Measurements from ENCODE around the gene SPDYA. TPM values are rescaled to one million over a fixed set of nuclear protein-coding genes. Genes with fewer than 3 reads are reported as not detected.
A peak's percentile ranks its signal among the peaks of the same experiment; 100 is the strongest.

The SPDYA gene
- total and polyA plus RNA-seq, 2 of the 13 experiments (the other 11 are each of a cell fraction or from before 2014, with no cell fraction given), result 0.32 to 0.75 TPM

DNA sequence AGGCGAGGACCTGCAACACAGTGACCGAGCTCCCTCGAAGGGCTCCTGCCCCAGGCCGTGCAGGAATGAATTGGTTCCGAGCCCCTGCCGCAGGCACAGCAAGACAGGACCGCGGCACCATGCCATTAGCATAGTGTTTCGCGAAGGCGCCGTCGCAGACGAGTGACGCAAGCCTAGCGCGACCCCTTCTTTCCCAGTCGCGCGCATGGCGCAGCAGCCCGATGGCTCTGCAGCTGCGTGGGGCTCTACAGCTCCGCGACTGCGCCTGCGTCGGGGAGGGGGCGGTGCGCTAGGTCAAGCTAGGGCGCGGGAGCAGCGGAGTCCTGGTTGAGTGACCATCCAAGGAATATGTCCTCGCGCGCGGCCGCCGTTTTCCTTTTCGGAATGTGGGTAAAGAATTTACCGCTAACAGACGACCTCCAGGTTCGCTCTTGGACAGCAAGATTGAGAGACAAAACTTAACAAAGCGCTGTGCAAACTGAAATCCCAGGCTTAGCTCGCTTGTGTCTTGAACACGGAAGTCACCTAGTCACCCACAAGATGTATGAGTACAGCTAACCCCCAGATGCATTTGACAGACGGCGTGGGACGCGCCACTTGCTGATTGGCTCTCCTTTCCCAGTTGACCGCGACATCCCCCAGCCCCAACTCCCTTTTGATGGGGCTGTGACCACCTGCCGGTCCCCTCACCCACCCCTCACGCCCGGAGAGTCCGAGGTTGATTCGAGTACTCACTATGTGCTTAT, 59.7 kb downstream of the SPDYA start, which contains the start of gene TRMT61B (continued):
- TF ChIP-seq RCOR2 (CRISPR knock-in tag; IDR thresholded peaks at IDR 0.05) (peak; percentile 61), FOXO1 (CRISPR knock-in tag; IDR thresholded peaks at IDR 0.05) (peak; percentile 94), ZNF235 (CRISPR knock-in tag; IDR thresholded peaks at IDR 0.05; ENCODE audit: borderline replicate concordance) (peak; percentile 86; the same call in 1 of the 2 replicates), RFXAP (CRISPR knock-in tag; IDR thresholded peaks at IDR 0.05; ENCODE audit: borderline replicate concordance) (peak; percentile 92), THAP11 (CRISPR knock-in tag; IDR thresholded peaks at IDR 0.05) (peak; percentile 96), MXI1 (IDR thresholded peaks at IDR 0.05; ENCODE audit: borderline replicate concordance, low read depth, low read length) (peak; percentile 99), RXRB (CRISPR knock-in tag; IDR thresholded peaks at IDR 0.05; ENCODE audit: borderline replicate concordance) (peak; percentile 88), HOXA9 (CRISPR knock-in tag; IDR thresholded peaks at IDR 0.05; ENCODE audit: borderline replicate concordance) (peak; percentile 67; the same call in 1 of the 2 replicates), ZNF234 (CRISPR knock-in tag; conservative IDR thresholded peaks at IDR 0.05) (no peak), ZNF251 (CRISPR knock-in tag; IDR thresholded peaks at IDR 0.05) (no peak), ZNF550 (CRISPR knock-in tag; IDR thresholded peaks at IDR 0.05; ENCODE audit: borderline replicate concordance) (peak; percentile 80; the same call in 1 of the 2 replicates), E2F2 (CRISPR knock-in tag; IDR thresholded peaks at IDR 0.05; ENCODE audit: borderline replicate concordance) (0 out of 2 replicates have a peak, but pooled peaks have one; percentile 87), POLR2A (IDR thresholded peaks at IDR 0.05; ENCODE audit: insufficient read depth in 1 of 2, low read depth in 2 of 2, low read length in 2 of 2) (peak; percentile 90 to 97), ADNP (CRISPR knock-in tag; IDR thresholded peaks at IDR 0.05) (no peak), ZEB1 (IDR thresholded peaks at IDR 0.05; ENCODE audit: insufficient replicate concordance, low read depth) (peak; percentile 40), RARA (CRISPR knock-in tag; IDR thresholded peaks at IDR 0.05) (peak; percentile 60), TRIM22 (IDR thresholded peaks at IDR 0.05) (no peak), SPEN (CRISPR knock-in tag; IDR thresholded peaks at IDR 0.05; ENCODE audit: low read depth) (peak; percentile 100), ZNF572 (CRISPR knock-in tag; IDR thresholded peaks at IDR 0.05) (0 out of 2 replicates have a peak, but pooled peaks have one; percentile 18), ZBTB21 (CRISPR knock-in tag; IDR thresholded peaks at IDR 0.05) (peak; percentile 29; the same call in 1 of the 2 replicates), BCL6 (CRISPR knock-in tag; IDR thresholded peaks at IDR 0.05) (peak; percentile 91), NCOA2 (CRISPR knock-in tag; IDR thresholded peaks at IDR 0.05) (peak; percentile 84)
- TF ChIP-seq, protein P1, sequence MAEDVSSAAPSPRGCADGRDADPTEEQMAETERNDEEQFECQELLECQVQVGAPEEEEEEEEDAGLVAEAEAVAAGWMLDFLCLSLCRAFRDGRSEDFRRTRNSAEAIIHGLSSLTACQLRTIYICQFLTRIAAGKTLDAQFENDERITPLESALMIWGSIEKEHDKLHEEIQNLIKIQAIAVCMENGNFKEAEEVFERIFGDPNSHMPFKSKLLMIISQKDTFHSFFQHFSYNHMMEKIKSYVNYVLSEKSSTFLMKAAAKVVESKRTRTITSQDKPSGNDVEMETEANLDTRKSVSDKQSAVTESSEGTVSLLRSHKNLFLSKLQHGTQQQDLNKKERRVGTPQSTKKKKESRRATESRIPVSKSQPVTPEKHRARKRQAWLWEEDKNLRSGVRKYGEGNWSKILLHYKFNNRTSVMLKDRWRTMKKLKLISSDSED (CRISPR knock-in tag; IDR thresholded peaks at IDR 0.05), result no peak
- TF ChIP-seq, protein P2, sequence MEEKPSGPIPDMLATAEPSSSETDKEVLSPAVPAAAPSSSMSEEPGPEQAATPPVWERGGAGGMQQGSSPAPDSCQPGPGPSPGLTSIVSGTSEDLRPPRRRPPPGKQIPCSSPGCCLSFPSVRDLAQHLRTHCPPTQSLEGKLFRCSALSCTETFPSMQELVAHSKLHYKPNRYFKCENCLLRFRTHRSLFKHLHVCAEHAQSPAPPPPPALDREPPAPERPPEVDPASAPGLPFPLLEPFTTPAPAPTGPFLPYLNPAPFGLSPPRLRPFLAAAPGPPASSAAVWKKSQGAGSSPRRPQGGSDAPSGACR (CRISPR knock-in tag; IDR thresholded peaks at IDR 0.05), result peak; percentile 98
- TF ChIP-seq, protein P3, sequence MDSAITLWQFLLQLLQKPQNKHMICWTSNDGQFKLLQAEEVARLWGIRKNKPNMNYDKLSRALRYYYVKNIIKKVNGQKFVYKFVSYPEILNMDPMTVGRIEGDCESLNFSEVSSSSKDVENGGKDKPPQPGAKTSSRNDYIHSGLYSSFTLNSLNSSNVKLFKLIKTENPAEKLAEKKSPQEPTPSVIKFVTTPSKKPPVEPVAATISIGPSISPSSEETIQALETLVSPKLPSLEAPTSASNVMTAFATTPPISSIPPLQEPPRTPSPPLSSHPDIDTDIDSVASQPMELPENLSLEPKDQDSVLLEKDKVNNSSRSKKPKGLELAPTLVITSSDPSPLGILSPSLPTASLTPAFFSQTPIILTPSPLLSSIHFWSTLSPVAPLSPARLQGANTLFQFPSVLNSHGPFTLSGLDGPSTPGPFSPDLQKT (CRISPR knock-in tag; IDR thresholded peaks at IDR 0.05; ENCODE audit: borderline replicate concordance), result no peak

Measured in HepG2 (cell line).